ENCODE results near the gene SPANXD. TPM values are rescaled to one million over a fixed set of nuclear protein-coding genes. Genes with fewer than 3 reads are reported as not detected.
"Not testable (repeated sequence)": the region's sequence is repeated elsewhere in the genome, so short reads cannot be mapped to it uniquely, and the experiment has no call there.

SPANXD gene
- total RNA-seq = not detected
- long read RNA-seq = 0 reads

- DNase-seq (ENCODE audit: low spot score); intact Hi-C loops (cut with DNase I): not testable (repeated sequence)
These were observed at the start of gene SPANXD for GRCh38 chrX:141698639-141699038. TSS of gene SPANXD (minus strand) at chrX:141698739. CDS start at chrX:141698405, 334 bp downstream.

- intact Hi-C loops (cut with DNase I) = no loop called here
- DNase-seq (ENCODE audit: low spot score) = no peak
These were observed 44.1 kb upstream of the SPANXD start for GRCh38 chrX:141742666-141743065.

- no peak for DNase-seq (ENCODE audit: low spot score)
- intact Hi-C loops (cut with DNase I) = no loop called here
These were observed 38.1 kb upstream of the SPANXD start for GRCh38 chrX:141736656-141737055.

GRCh38 chrX:141733371-141733770 is 34.8 kb upstream of the SPANXD start:
- intact Hi-C loops (cut with DNase I) = no loop called here

GRCh38 chrX:141732031-141732430 is 33.5 kb upstream of the SPANXD start:
- intact Hi-C loops (cut with DNase I) = no loop called here
- no peak for DNase-seq (ENCODE audit: low spot score)

More at GRCh38 chrX:141733371-141733770, 34.8 kb upstream of the SPANXD start:
- no peak for DNase-seq (ENCODE audit: low spot score)

- intact Hi-C loops (cut with DNase I) = no loop called here
- DNase-seq (ENCODE audit: low spot score) = no peak
These were observed 25.6 kb upstream of the SPANXD start for GRCh38 chrX:141724186-141724585.

GRCh38 chrX:141714680-141715079 is 16.1 kb upstream of the SPANXD start:
- intact Hi-C loops (cut with DNase I) = no loop called here
- DNase-seq (ENCODE audit: low spot score) = no peak

GRCh38 chrX:141701072-141701471 is 2.5 kb upstream of the SPANXD start:
- no peak for DNase-seq (ENCODE audit: low spot score)
- intact Hi-C loops (cut with DNase I) = no loop called here

GRCh38 chrX:141673946-141674345 is 24.6 kb downstream of the SPANXD start:
- intact Hi-C loops (cut with DNase I) = no loop called here
- no peak for DNase-seq (ENCODE audit: low spot score)

GRCh38 chrX:141669689-141670088 is 28.9 kb downstream of the SPANXD start:
- intact Hi-C loops (cut with DNase I) = no loop called here
- DNase-seq (ENCODE audit: low spot score) = no peak

- intact Hi-C loops (cut with DNase I) = no loop called here
- no peak for DNase-seq (ENCODE audit: low spot score)
These were observed 30.2 kb downstream of the SPANXD start for GRCh38 chrX:141668371-141668770.

GRCh38 chrX:141662781-141663180 is 35.8 kb downstream of the SPANXD start:
- DNase-seq (ENCODE audit: low spot score) = no peak
- intact Hi-C loops (cut with DNase I) = no loop called here

GRCh38 chrX:141652286-141652685 is 46.3 kb downstream of the SPANXD start:
- DNase-seq (ENCODE audit: low spot score) = no peak
- intact Hi-C loops (cut with DNase I) = no loop called here

Other genes with a start within 250 kb of the SPANXD start
- not detected for gene SPANXA1, start 114.0 kb downstream of the SPANXD start, total RNA-seq
- not detected for gene SPANXA2, start 109.0 kb downstream of the SPANXD start, total RNA-seq
- not detected for gene MAGEC3, start 139.6 kb upstream of the SPANXD start, total RNA-seq
- not detected for gene MAGEC1, start 205.2 kb upstream of the SPANXD start, total RNA-seq